Liver (tissue), 9 donors: Measurements from ENCODE around the gene MMS19. TPM values are rescaled to one million over a fixed set of nuclear protein-coding genes. Genes with fewer than 3 reads are reported as not detected.

Experiments
- DNase-seq: peaks from one replicate; pipeline ENCODE4 v3.0.0-alpha.2; 2017; ENCODE audit warnings: low spot score
- H3K27ac ChIP-seq, 2 donors: one replicate each; pipeline ENCODE4 v1.7.0; 2013; ENCODE audit warnings: inconsistent platforms in 2 of 2, low read length in 2 of 2, control low read depth in 1 of 2, low read depth in 1 of 2, mild to moderate bottlenecking in 1 of 2
- H3K27me3 ChIP-seq, 4 donors: one replicate each; pipeline versions ENCODE4 v1.6.1 to v1.7.0; 2013; ENCODE audit warnings: low read length in 3 of 4, inconsistent platforms in 1 of 4, mild to moderate bottlenecking in 1 of 4, moderate library complexity in 1 of 4; ENCODE audit not compliant: control insufficient read depth in 4 of 4, insufficient read depth in 4 of 4
- H3K36me3 ChIP-seq, 4 donors: one replicate each; pipeline versions ENCODE4 v1.6.1 to v1.7.0; 2013; ENCODE audit warnings: low read length in 3 of 4, mild to moderate bottlenecking in 3 of 4, low read depth in 1 of 4, moderate library complexity in 1 of 4; ENCODE audit not compliant: control insufficient read depth in 4 of 4, insufficient read depth in 3 of 4
- H3K4me1 ChIP-seq, 4 donors: one replicate each; pipeline versions ENCODE4 v1.6.1 to v1.7.0; 2013; ENCODE audit warnings: low read length in 3 of 4, mild to moderate bottlenecking in 3 of 4, moderate library complexity in 1 of 4; ENCODE audit not compliant: control insufficient read depth in 4 of 4, insufficient read depth in 4 of 4
- H3K4me3 ChIP-seq, 3 donors: one replicate each; pipeline versions ENCODE4 v1.6.1 to v1.7.0; 2013; ENCODE audit warnings: low read length in 3 of 3, control low read depth in 1 of 3, low read depth in 1 of 3, mild to moderate bottlenecking in 1 of 3
- H3K9ac ChIP-seq, 2 donors: one replicate each; pipeline ENCODE4 v1.7.0; 2013; ENCODE audit warnings: low read length in 2 of 2, mild to moderate bottlenecking in 2 of 2, moderate library complexity in 2 of 2, control low read depth in 1 of 2, low read depth in 1 of 2
- H3K9me3 ChIP-seq, 4 donors: one replicate each; pipeline versions ENCODE4 v1.6.1 to v1.7.0; 2013; ENCODE audit warnings: low read length in 3 of 4; ENCODE audit not compliant: control insufficient read depth in 4 of 4
- ATF3 ChIP-seq: IDR thresholded peaks from 2 replicates; pipeline ENCODE4 v1.6.1; 2016; ENCODE audit warnings: antibody characterized with exemption
- CTCF ChIP-seq: fragments of 150-350 bp; IDR thresholded peaks from 2 replicates; pipeline ENCODE4 v1.5.1; 2017; ENCODE audit warnings: improper control_type of control experiment, low read depth, low read length; ENCODE audit not compliant: missing input control
- EGR1 ChIP-seq, 2 donors: IDR thresholded peaks; 2 replicates each; pipeline ENCODE4 v1.6.1; 2016 to 2018; ENCODE audit warnings: antibody characterized with exemption in 2 of 2, low read depth in 2 of 2
- FOXA2 ChIP-seq: IDR thresholded peaks from 2 replicates; pipeline ENCODE4 v1.6.1; 2016; ENCODE audit warnings: antibody characterized with exemption
- GABPA ChIP-seq, 2 donors: IDR thresholded peaks in 1 of 2; conservative IDR thresholded peaks in 1 of 2; 2 replicates each; pipeline ENCODE4 v1.6.1; 2016; ENCODE audit warnings: antibody characterized with exemption in 2 of 2, mild to moderate bottlenecking in 1 of 2, moderate library complexity in 1 of 2
- HNF4A ChIP-seq, 2 donors: conservative IDR thresholded peaks; 2 replicates each; pipeline ENCODE4 v1.6.1; 2016; ENCODE audit warnings: antibody characterized with exemption in 2 of 2, mild to moderate bottlenecking in 2 of 2
- HNF4G ChIP-seq: IDR thresholded peaks from 2 replicates; pipeline ENCODE4 v1.6.1; 2016; ENCODE audit warnings: antibody characterized with exemption
- JUND ChIP-seq, 2 donors: IDR thresholded peaks; 2 replicates each; pipeline ENCODE4 v1.6.1; 2016; ENCODE audit warnings: antibody characterized with exemption in 2 of 2
- NR2F2 ChIP-seq: IDR thresholded peaks from 2 replicates; pipeline ENCODE4 v1.6.1; 2016; ENCODE audit warnings: antibody characterized with exemption
- RXRA ChIP-seq, 2 donors: IDR thresholded peaks; 2 replicates each; pipeline ENCODE4 v1.6.1; 2017 to 2018; ENCODE audit warnings: antibody characterized with exemption in 2 of 2, mild to moderate bottlenecking in 1 of 2
- TAF1 ChIP-seq: conservative IDR thresholded peaks from 2 replicates; pipeline ENCODE4 v1.6.1; 2016; ENCODE audit warnings: antibody characterized with exemption, mild to moderate bottlenecking
- YY1 ChIP-seq: IDR thresholded peaks from 2 replicates; pipeline ENCODE4 v1.6.1; 2016; ENCODE audit warnings: antibody characterized with exemption, mild to moderate bottlenecking
- ZBTB33 ChIP-seq: IDR thresholded peaks from 2 replicates; pipeline ENCODE4 v1.6.1; 2016; ENCODE audit warnings: antibody characterized with exemption
- WGBS: extraction: QIAGEN DNeasy Blood & Tissue Kit; methylation state at CpG from one replicate; pipeline ENCODE4 v1.1.7; 2013; 5-methylcytosine and 5-hydroxymethylcytosine counted together
- polyA plus RNA-seq, 2 donors: library from polyadenylated mRNA; stranded (reverse) in 1 of 2; unstranded in 1 of 2; fragments of 200-250 nt in 1 of 2; fragments of >200 nt in 1 of 2; fragmentation: Nextera tagmentation in 1 of 2; extraction: Ambion mirVana in 1 of 2; gene quantifications; one replicate each; pipeline versions ENCODE4 v1.2.1 to v1.2.3, GENCODE V29; 2013 to 2015
- total RNA-seq, 2 donors: library from RNA; depleted of rRNA; stranded (reverse); fragments of >200 nt; gene quantifications; one replicate each; pipeline ENCODE4 v1.2.3, GENCODE V29; 2014
- donor health status: healthy.
- donor health status: healthy.
- donor health status: healthy.
- donor health status: healthy.
- donor health status: healthy.

Gene MMS19
- total and polyA plus RNA-seq, 4 donors = 15.0 to 29.1 (median 24.1) TPM

GRCh38 chr10:97518301-97519043 lies 20.2 kb upstream of the MMS19 start:
- DNase-seq = no peak
- no peak overlapping the region for H3K27ac ChIP-seq
- H3K4me3 ChIP-seq = no peak overlapping the region
- peaks cover 4 to 11% (median 9%) of the 10 kb centered on the region in 4 donors for H3K4me1 ChIP-seq
- 64% methylated on average over 10 of the region's 10 CpGs for WGBS
- H3K9me3 ChIP-seq = no peaks in the 10 kb centered on the region
- H3K36me3 ChIP-seq = no peaks in the 10 kb centered on the region
- H3K9ac ChIP-seq = no peak overlapping the region
- TF ChIP-seq HNF4A (conservative IDR thresholded peaks at IDR 0.05) (no peak), TAF1 (no peak), HNF4G (no peak), YY1 (no peak), ATF3 (no peak), FOXA2 (no peak), ZBTB33 (no peak), EGR1 (IDR thresholded peaks at IDR 0.05; ENCODE audit: low read depth in 2 of 2) (no peak)
- H3K27me3 ChIP-seq = no peaks in the 10 kb centered on the region

GRCh38 chr10:97517778-97518300 lies 19.6 kb upstream of the MMS19 start:
- TF ChIP-seq NR2F2 (no peak), GABPA (IDR thresholded peaks at IDR 0.05 in 1 of 2, conservative IDR thresholded peaks at IDR 0.05 in 1 of 2) (no peak), YY1 (no peak), JUND (IDR thresholded peaks at IDR 0.05) (no peak), RXRA (IDR thresholded peaks at IDR 0.05) (no peak)
- Histone ChIP-seq H3K9ac (no peak overlapping the region), H3K36me3 (no peaks in the 10 kb centered on the region), H3K4me3 (no peak overlapping the region), H3K4me1 (peaks cover 4 to 11% (median 9%) of the 10 kb centered on the region in 4 donors), H3K9me3 (no peaks in the 10 kb centered on the region), H3K27ac (no peak overlapping the region), H3K27me3 (no peaks in the 10 kb centered on the region)
- no peak for DNase-seq
- WGBS = 73% methylated on average over 6 of the region's 6 CpGs

- Histone ChIP-seq H3K27me3 (no peaks in the 10 kb centered on the region), H3K27ac (no peak overlapping the region), H3K36me3 (no peaks in the 10 kb centered on the region), H3K9me3 (no peaks in the 10 kb centered on the region), H3K9ac (no peak overlapping the region), H3K4me3 (no peak overlapping the region), H3K4me1 (peaks cover 4 to 11% (median 9%) of the 10 kb centered on the region in 4 donors)
- no peak for TF ChIP-seq CTCF
- WGBS = 93% methylated on average over 15 of the region's 15 CpGs
- no peak for DNase-seq
These were observed 19.0 kb upstream of the MMS19 start for GRCh38 chr10:97517096-97517750.
